Measurements from ENCODE around the gene STX18.

DNA sequence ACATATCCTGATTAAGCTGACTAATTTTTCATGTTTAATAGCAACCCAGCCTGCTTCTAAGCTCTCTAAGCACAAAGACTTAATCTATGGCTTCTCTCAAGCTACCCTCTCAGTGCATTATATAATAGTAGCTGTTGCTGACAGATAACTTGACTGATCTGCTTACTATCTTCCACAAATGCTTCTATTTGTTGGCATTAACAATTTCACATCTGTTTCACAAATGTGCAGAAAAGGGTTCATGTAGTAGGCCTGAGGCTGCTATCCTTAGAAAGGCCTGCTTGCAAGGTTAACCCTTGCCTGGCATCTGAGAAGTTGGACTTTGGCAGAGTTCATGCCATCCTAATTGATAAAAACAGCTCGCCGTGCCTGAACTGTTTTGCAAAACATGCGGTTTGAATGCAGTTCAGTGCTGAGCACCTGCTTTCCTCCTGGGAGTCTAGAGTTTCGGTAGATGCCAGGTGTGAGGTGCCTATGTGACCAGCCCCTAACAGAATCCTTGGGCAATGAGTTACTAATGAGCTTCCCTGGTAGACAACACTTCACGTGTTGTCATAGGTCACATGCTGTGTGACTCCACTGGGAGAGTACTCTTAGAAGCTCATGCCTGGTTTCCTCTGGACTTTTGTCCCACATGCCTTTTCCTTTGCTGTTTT, 86.5 kb downstream of the STX18 start:
- TF ChIP-seq POLR2A (IDR thresholded peaks at IDR 0.05) = no peak
- TF ChIP-seq, protein P1, sequence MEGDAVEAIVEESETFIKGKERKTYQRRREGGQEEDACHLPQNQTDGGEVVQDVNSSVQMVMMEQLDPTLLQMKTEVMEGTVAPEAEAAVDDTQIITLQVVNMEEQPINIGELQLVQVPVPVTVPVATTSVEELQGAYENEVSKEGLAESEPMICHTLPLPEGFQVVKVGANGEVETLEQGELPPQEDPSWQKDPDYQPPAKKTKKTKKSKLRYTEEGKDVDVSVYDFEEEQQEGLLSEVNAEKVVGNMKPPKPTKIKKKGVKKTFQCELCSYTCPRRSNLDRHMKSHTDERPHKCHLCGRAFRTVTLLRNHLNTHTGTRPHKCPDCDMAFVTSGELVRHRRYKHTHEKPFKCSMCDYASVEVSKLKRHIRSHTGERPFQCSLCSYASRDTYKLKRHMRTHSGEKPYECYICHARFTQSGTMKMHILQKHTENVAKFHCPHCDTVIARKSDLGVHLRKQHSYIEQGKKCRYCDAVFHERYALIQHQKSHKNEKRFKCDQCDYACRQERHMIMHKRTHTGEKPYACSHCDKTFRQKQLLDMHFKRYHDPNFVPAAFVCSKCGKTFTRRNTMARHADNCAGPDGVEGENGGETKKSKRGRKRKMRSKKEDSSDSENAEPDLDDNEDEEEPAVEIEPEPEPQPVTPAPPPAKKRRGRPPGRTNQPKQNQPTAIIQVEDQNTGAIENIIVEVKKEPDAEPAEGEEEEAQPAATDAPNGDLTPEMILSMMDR (IDR thresholded peaks at IDR 0.05) = no peak
